Lung microvascular endothelial cell (primary cell): Measurements from ENCODE around the gene THBS4. TPM values are rescaled to one million over a fixed set of nuclear protein-coding genes. Genes with fewer than 3 reads are reported as not detected.

Source experiments
- DNase-seq, 2 donors: peaks; one replicate each; pipeline versions ENCODE4 v3.0.0 to v3.0.0-alpha.2; 2010; ENCODE audit warnings: low read depth in 2 of 2
- total RNA-seq: library from RNA; depleted of rRNA; stranded (reverse); fragments of >200 nt; gene quantifications from 2 replicates; pipeline ENCODE4 v1.2.1, GENCODE V29; 2014

The THBS4 gene
- 0.20 TPM in 1 of 2 replicates, not detected in the other for total RNA-seq

DNA sequence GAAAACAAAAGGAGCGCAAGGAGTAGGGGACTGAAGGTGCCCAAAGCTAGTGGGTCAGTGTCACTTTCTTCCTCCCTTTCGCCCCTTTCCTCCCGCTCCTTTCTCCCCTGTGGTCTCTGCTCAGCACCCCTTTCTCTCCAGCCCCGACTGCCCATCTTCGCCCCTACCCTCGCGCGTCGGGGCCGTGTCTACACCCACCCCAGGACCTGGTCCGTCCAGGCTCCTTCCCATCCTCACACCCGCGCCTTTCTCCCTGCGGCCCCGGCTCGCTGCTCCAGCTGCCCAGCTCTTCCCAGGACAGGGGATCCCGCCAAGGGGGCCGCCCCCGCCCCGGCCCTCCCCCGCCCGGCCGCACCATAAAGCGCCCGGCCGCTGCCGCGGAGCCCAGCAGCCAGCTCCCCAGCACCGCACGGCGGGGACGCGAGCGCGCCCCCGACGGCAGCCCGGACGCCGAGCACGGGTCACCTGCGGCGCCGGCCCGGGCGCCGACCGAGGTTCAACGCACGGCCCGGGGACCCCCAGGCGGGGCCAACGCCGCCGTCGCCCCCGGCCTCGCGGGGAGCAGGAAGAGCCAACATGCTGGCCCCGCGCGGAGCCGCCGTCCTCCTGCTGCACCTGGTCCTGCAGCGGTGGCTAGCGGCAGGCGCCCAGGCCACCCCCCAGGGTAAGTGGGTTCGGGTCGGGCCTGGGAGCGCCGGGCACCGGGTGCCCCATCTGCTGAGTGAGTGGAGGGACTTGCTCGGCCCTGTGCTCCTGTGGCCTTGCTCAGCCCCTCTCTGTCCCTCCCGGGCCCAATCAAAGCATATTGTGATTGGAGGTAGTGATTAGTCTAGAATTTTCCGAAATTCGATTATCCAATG is at the start of gene THBS4:
Gene THBS4, plus strand, starts transcription at position 387 of the 860 bp plus-strand sequence. Its CDS starts 190 bp downstream, at position 577.
- no peak for DNase-seq

DNA sequence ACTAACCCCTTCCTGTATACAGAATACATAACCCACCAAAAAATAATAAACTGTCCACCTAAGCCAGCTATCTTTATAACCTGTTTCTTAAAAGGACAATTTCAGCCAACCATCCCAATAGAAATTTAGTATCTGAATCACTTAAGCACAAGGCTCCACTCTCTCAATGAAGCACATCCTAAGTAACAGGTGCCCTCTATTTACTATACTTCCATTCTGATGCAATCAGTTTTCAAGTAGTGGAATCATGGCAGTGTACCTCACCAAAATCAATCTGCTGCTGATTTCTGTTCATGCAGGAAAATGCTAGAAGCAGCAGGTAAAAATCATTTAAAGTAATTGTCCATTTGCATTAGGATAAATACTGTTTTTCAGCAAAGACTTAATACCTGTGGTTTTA is 48.9 kb upstream of the THBS4 start:
- no peak for DNase-seq

DNA sequence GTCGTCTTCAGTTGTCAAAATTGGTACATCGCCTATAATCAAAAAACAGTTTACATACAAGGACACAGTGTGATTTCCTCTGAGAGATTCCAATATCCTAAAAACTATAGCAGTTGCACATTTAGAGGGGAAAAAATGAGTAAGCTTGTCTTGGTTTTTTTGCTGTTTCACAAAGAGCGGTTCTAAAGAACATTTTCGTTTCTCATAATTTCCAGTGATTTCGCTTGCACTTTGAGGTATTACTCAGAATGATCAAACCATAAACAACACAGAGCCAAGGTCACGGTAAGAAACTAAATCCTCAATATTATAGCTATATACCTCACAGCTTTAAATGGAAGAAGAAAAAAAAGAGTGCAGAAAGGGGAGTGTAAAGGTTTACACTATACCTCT is 44.9 kb upstream of the THBS4 start:
- peak in 1 of 2 donors; percentile 4 for DNase-seq

DNA sequence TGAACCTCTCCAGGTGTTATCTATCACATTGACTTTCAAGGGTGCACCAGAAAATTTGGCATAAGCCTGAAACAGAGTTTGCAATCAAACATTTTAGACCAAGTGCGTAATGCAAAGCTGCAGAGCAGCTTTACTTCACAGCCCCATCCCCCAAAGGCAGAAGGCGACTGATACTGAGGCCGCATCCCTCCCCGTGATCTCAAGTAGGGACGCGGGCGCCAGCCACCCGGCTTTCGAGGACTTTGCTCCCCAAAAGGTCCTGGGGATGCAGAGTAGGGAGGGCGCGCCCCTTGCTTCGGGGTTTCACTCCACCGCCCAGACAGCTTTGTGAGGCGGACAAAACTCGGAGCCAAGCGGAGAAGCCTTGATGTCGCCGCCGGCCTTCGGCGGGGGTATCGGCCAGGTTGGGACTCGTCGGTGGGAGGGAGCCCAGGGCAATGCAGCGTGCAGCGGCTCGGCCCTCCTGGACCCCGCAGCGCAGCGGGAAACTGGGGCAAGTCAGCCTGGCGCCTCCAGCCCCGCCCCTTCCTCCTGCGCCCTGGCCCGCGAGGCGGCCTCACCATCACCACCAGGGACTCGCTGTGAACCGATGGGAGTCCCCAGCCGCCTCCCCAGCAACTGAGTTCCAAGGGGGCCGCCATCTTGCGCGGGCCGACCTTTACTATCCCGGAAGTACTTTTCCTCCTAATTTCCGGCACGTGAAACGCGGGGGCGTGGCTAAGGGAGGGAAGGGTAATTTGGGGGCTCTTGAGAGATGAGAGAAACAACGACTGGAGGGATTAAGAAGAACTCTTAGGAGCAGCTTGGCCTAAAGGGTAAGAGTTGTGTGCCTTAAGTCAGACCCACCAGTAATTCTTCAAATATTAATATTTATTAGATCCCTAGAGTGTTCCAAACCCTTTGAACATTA is 44.3 kb upstream of the THBS4 start, which contains the start of gene MTX3:
Gene MTX3, minus strand, starts transcription at position 665 of the 910 bp plus-strand sequence. Its CDS starts 24 bp downstream, at position 641.
- DNase-seq = peak; percentile 74 to 75

DNA sequence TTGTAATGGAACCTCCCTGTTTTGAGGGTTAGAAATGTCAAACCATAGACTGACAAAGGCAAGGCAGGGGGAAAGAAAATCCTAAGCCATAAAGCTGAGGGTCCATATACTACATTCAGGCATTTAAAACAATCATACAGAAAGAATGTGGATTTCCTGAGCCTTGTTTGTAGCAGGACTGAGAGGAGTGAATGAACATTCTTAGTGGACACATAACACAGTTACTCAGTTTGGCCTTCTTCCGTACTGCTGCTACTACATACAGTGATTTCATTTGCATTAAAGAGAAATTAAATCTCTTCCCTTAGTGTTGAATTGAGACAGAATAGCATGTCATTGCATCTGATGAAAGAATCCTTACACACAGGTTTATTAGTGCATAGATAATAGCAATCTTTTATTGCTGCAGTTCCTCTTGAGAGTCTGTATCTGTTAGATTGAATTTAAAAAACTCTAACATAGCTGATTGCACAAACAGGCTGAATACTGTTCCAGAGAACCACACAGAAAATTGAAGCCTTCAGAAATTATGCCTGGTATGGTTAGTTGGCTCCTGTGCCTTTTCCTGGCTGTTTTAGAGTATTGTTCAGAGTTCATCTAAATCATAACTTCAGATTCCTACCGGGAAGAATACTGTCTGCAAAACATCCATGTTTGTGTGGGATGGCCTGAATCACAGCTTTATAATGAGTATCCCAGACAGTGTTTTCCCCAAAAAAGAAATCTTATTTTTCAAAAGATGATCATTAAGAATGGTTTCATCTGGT is 42.1 kb upstream of the THBS4 start:
- DNase-seq = no peak

DNA sequence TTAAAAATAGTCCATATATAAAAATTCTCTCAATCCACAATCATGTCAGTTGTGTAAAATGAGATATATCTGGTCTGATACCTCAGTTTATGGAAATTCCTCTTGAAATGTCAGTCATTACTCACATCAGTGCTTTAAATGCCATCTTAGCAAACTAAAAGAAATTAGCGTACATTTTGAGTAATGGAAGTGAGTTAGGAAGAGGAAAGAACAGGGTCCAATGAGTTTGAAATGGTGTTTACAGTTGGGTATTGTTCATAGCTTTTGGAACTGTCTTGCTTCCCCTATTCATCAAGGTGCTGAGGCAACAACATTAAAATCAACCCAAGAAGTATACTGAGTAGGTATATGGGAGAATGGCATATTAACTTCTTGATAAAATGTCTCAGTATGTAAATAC is 35.4 kb upstream of the THBS4 start:
- no peak for DNase-seq

DNA sequence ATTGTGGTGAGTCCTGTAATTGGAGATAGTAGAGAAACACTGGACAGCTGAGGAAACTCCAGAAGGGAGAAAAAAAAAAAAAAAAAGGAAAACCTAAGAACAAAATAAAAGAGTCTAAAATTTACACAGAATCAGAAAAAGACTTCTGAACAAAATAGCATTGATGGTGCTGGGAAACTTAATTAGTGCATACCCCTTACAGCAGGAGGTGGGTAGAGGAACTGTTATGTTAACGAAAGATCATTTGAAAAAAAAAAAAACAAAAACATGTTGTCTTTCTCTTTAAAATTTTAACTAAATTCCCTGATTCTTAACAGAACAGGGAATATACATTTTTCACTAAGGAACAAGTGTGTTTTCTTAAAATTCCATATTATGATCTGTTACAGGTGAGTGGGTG is 32.5 kb upstream of the THBS4 start:
- no peak for DNase-seq

DNA sequence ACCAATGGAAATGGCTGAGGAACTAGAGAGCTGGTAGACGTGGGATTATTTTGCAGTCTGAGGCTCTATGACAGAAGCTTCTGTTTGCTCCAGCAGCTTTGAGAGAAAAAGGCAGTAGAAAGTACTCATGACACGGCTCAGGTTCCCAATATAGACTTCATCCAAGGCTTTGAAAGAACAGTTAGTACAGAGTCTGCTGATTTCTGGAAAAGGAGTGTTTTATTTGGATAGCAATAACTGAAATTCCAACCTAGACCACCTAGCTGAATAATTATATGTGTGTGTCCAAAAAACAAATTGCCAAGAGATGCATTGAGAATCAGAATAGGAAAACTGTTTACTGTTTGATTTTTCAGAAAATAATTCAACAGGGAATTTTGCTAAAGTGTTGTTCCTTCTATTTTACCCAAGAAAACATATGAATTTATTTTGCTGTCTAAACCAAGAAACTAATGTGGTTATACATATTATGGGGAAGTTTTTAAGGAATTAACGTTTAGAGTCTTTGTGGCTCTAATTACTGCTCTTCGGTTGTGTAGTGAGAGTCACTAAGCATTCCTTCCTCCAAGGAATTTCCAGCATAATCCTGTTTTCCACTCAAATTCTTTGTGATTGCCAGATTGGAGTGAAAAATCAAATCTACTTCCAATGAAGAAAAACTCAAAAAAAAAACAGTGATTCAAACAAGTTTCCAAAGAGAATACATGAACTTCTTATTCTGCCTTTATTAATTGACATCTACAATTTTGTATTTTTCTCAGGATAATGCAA is 26.0 kb upstream of the THBS4 start:
- DNase-seq = no peak

DNA sequence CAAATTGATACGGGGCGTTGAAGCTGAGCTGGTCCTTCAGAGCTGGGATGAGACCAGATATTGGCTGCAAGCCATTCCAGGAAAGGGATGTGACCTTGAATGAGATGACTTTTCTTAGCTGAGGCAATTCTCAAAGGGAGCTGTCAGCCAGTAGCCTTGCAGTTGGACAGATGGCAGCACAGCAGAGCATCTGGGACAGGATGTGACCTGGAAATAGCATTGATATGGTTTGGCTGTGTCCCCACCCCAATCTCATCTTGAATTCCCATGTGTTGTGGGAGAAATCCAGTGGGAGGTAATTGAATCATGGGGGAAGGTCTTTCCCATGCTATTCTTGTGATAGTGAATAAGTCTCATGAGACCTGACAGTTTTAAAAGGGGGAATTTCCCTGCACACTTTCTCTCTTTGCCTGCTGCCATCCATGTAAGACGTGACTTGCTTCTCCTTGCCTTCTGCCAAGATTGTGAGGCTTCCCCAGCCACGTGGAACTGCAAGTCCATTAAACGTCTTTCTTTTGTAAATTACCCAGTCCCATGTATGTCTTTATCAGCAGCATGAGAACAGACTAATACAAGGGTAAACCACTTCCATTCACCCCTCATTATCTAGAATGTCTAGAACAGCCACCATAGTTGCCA is 24.3 kb upstream of the THBS4 start:
- DNase-seq = peak in 1 of 2 donors; percentile 16

DNA sequence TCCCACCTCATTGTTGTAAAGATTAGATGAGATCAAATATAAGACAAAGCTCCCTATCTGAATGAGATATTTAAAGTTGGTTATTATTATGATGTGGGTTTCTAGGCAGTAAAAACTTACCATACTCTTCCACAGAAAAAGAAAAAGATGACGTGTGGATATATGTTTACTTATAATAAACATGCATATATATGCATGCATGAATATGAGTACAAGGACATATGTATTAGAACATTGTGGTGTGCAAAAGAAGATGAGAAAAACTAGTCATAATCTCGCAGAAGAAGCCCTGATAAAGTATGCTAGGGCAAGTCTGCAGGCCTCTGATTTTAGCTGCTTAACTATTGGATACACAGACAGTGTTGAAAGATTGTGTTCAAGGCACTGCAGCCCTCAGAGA is 10.1 kb upstream of the THBS4 start:
- no peak for DNase-seq

DNA sequence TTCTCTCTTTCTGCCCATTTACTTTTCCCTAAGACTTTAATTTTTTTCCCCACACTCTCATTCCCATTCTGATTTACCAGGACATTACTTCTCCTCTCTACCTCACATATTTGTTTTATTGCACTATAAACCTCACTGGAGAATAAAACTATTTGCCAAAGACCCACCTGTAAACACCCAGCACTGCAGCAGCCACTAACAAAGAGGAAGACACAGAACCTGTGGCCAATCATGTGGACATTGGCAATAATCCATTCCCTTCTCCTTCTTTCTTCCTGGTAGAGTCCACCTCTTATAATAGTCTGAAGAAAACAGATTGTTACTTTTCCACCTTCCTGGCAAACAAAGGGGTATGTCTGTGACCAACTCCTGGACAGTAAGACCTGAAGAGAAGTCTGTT is 8.3 kb upstream of the THBS4 start:
- DNase-seq = no peak

DNA sequence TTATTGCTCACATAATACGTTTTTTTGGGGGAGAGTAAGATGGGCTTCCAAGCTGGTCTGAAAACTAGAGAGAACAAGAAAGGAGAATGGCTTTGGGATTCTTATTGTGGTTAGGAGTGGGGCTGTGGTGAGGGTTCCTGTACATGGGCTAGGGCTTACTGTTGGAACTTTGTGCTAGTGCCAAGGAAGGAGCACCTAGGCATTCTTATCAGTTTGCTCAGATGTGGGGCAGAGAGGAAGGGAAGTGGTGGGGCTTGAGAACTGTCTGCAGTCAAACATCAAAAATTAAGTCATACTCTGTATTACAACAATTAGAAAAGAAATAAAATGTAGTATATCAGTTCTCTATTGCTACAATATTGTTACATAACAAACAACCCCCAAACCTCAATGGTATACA is 4.0 kb upstream of the THBS4 start:
- no peak for DNase-seq

DNA sequence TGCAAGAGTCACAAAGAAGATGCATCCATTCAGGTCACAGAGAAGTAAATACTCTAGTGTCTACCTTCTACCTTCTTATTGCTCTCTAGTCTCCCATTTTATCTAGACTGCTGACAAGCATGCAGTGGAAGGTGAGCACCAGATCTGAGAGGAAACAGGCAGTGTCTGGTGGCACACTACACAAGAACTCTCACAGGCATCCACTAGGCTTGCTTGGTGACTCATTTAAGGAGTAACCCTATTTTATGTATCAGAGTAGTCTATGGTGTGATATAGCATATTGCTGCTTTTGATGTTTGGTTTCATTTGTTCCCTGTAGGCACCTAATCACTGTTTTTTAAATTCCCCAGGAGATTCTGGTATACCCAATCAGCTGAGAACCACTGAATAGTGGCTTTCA is 1.6 kb upstream of the THBS4 start:
- no peak for DNase-seq

DNA sequence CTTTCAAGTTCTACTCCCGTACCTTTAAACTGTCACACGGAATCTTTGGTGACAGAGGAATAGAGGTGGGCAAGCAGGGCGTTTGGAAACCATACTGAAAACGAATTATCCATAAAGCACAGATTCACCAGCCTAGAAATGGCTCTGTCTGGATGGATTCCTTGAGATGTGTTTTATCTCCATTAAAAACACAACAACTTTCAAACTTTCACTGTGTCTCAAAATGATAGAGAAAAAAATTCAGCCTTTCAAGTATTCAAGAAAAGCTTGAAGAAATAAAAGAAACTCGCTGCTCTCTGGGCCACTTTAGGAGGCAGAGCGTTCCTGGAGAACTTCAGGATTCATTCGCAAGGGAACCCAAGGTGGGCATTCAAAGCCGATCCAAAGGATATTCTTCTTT is 589 bp upstream of the THBS4 start:
- no peak for DNase-seq

DNA sequence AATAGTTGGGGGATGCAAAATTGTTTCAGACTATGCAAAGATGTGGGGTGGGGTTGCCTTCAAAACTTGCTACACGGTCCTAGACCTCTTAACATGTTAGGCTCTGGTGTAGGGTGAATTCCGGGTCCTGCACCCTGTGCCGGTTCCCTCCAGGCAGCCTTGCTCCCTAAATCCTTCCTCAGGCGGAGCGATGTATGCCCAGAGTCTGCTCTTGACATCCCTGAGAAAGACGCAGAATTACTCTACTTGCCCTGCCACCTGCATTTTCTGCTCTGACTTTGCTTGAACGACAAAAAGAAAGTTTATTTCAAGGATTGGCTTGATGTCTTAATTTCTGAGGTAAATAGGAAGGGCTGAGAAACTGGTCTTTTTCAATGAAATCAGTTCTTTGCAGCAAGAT is 691 bp downstream of the THBS4 start:
- DNase-seq = no peak

DNA sequence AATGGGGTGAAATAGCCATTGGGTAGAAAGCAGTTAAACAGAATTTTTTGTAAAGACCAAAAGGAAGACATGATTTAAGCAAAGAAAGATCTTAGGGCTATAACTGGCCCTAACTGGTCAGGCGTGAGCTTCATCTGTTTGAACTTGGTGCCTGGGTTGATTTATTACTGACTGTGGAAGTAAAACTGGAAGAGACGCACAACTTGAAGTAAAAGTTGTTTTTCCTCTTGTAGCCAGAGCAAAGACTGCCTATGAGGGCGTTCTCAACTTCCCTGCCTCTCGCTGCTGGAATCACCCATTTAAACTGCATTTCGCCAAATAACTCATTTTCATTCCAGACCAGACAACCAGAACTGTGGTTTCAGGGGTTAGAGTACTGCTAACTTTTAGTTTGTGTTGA is 1.5 kb downstream of the THBS4 start:
- DNase-seq = no peak

DNA sequence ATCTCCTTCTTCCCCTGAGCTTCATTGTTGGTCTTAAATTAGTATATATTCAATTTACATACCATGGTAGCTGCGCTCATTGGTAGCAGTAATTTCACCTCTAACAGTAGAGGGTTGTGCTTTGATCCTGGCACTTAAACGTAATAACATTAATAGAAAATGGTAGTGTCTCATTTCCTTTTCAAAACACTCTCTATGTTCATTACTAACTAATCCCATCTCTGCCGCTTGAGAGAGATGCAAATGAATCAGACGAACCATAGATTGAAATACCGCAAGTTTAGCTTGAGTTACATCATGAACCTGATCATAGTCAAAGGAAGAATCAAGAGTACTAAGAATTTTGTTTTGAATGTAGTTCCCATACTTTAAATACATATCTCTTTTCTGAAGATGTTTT is 2.2 kb downstream of the THBS4 start:
- no peak for DNase-seq

DNA sequence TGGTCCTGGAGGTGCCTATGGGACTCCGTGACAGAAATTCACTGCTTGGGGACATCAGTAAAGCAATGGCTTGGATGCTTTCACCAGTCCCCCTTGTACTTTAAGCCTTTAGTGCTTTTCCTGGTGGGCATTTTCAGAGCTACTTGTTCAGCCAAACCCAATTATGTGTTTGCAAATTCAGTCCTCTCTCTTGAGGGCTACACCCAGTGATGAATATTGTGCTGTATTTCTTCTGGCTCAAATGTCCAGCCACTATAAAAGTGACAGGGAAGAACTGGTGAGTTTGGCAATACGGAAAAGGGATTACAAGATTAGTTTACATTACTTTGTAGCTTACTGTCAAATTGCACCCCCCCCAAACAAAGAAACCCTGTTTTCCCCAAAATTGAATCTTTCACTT is 4.5 kb downstream of the THBS4 start:
- DNase-seq = no peak

DNA sequence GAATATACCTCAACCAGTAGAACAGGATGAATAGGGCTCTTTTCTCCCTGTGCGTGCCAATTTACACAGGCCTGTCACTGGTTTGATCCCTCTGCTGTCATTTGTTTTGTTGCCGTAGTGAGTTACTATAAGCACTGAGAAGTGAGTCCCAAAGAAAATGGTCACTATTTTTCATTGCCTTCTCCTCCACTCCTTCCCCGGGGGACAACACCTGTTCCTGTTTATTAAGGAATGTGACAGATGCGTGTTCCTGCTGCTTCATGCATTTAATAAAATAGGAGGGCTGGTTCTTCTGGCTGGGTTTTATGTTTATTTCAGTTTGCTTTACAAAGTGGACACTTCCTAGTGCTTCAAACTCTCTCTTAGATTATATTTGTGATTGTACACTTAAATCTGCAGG is 6.4 kb downstream of the THBS4 start:
- DNase-seq = no peak

DNA sequence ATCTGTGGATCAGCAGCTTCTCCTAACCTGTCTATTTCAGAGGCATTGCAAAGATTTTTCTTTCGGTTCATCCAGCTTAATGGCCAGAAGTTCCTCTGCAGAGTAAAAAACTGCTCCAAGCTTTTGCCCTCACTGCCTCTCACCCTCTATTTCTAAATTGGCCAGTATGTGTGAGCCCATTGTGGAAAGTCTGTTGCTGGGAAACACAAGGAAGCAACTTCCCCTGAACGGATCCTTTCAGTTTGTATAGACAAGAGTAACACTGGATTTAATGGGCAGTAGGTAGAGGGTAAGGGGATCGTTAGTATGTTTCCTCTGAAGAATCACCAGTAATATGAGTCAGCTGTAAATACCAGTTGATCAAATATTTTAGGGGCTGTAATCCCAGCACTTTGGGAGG is 7.2 kb downstream of the THBS4 start:
- DNase-seq = no peak
